T-helper 1 cell treated with Interleukin-12 subunit alpha and Interleukin-12 subunit beta and Interleukin-4 antibody, amounts not matched to agents 30 μg/mL and 1 μg/mL, for 36 hours (primary cell): Measurements from ENCODE around the gene PPP1R37.
"Not testable (repeated sequence)": the region's sequence is repeated elsewhere in the genome, so short reads cannot be mapped to it uniquely, and the experiment has no call there.

Experiments used
- H3K27ac Mint-ChIP-seq: one replicate; pipeline ENCODE4 v1.8.0; 2021; ENCODE audit warnings: mild to moderate bottlenecking, mixed read lengths
- H3K27me3 Mint-ChIP-seq: one replicate; pipeline ENCODE4 v1.8.0; 2021; ENCODE audit warnings: low read depth, mixed read lengths
- H3K36me3 Mint-ChIP-seq: one replicate; pipeline ENCODE4 v1.8.0; 2021; ENCODE audit warnings: low read depth, mixed read lengths
- H3K4me1 Mint-ChIP-seq: one replicate; pipeline ENCODE4 v1.8.0; 2021; ENCODE audit warnings: low read depth, mixed read lengths
- H3K4me3 Mint-ChIP-seq: one replicate; pipeline ENCODE4 v1.8.0; 2021; ENCODE audit warnings: mild to moderate bottlenecking, moderate library complexity, mixed read lengths
- H3K9me3 Mint-ChIP-seq: one replicate; pipeline ENCODE4 v1.8.0; 2021; ENCODE audit warnings: mixed read lengths

PPP1R37 gene

GRCh38 chr19:45097450-45097775 is 4.4 kb downstream of the PPP1R37 start:
- Mint-ChIP-seq H3K27ac (no peak overlapping the region), H3K4me1 (peaks cover 32% of the 10 kb centered on the region)

GRCh38 chr19:45097776-45098520 is 5.0 kb downstream of the PPP1R37 start:
- Mint-ChIP-seq H3K4me1 (peaks cover 32% of the 10 kb centered on the region), H3K4me3 (no peak overlapping the region), H3K27me3 (no peaks in the 10 kb centered on the region), H3K36me3 (peaks cover 5% of the 10 kb centered on the region), H3K27ac (no peak overlapping the region), H3K9me3 (no peaks in the 10 kb centered on the region)

More at GRCh38 chr19:45097450-45097775, 4.4 kb downstream of the PPP1R37 start:
- Mint-ChIP-seq H3K4me3 (no peak overlapping the region), H3K9me3 (no peaks in the 10 kb centered on the region), H3K27me3 (no peaks in the 10 kb centered on the region), H3K36me3 (peaks cover 5% of the 10 kb centered on the region)

GRCh38 chr19:45098521-45099466 is 5.8 kb downstream of the PPP1R37 start:
- Mint-ChIP-seq H3K9me3 (no peaks in the 10 kb centered on the region), H3K27me3 (no peaks in the 10 kb centered on the region), H3K27ac (no peak overlapping the region), H3K4me3 (no peak overlapping the region), H3K4me1 (peaks cover 31% of the 10 kb centered on the region), H3K36me3 (peaks cover 5% of the 10 kb centered on the region)

GRCh38 chr19:45099467-45100191 is 6.7 kb downstream of the PPP1R37 start:
- Mint-ChIP-seq H3K4me3 (no peak overlapping the region), H3K36me3 (peaks cover 5% of the 10 kb centered on the region), H3K9me3 (no peaks in the 10 kb centered on the region), H3K4me1 (peaks cover 31% of the 10 kb centered on the region), H3K27ac (no peak overlapping the region), H3K27me3 (no peaks in the 10 kb centered on the region)

GRCh38 chr19:45100201-45100600 is 7.2 kb downstream of the PPP1R37 start:
- H3K36me3 Mint-ChIP-seq, result peaks cover 5% of the 10 kb centered on the region
- H3K4me1 Mint-ChIP-seq, result peaks cover 32% of the 10 kb centered on the region
- no peaks in the 10 kb centered on the region for H3K27me3 Mint-ChIP-seq
- no peak overlapping the region for H3K4me3 Mint-ChIP-seq
- no peak overlapping the region for H3K27ac Mint-ChIP-seq
- no peaks in the 10 kb centered on the region for H3K9me3 Mint-ChIP-seq

- Mint-ChIP-seq H3K27ac (no peak overlapping the region), H3K36me3 (peaks cover 5% of the 10 kb centered on the region), H3K4me1 (peaks cover 33% of the 10 kb centered on the region), H3K27me3 (no peaks in the 10 kb centered on the region), H3K9me3 (no peaks in the 10 kb centered on the region), H3K4me3 (no peak overlapping the region)
Measured at GRCh38 chr19:45100846-45101252, 7.9 kb downstream of the PPP1R37 start.

- no peaks in the 10 kb centered on the region for H3K9me3 Mint-ChIP-seq
- H3K27me3 Mint-ChIP-seq, result no peaks in the 10 kb centered on the region
- peaks cover 3% of the 10 kb centered on the region for H3K36me3 Mint-ChIP-seq
- H3K4me1 Mint-ChIP-seq, result peaks cover 24% of the 10 kb centered on the region
- H3K4me3 Mint-ChIP-seq, result no peak overlapping the region
- H3K27ac Mint-ChIP-seq, result no peak overlapping the region
Measured at GRCh38 chr19:45101806-45102205, 8.8 kb downstream of the PPP1R37 start.

GRCh38 chr19:45102481-45102880 is 9.5 kb downstream of the PPP1R37 start:
- Mint-ChIP-seq H3K27ac (no peak overlapping the region), H3K9me3 (no peaks in the 10 kb centered on the region), H3K4me3 (no peak overlapping the region), H3K4me1 (peaks cover 21% of the 10 kb centered on the region), H3K36me3 (peaks cover 2% of the 10 kb centered on the region), H3K27me3 (no peaks in the 10 kb centered on the region)

- Mint-ChIP-seq H3K4me1 (peaks cover 18% of the 10 kb centered on the region), H3K4me3 (no peak overlapping the region), H3K27me3 (no peaks in the 10 kb centered on the region), H3K9me3 (no peaks in the 10 kb centered on the region), H3K27ac (no peak overlapping the region), H3K36me3 (peaks cover 2% of the 10 kb centered on the region)
Measured at GRCh38 chr19:45103156-45103507, 10.2 kb downstream of the PPP1R37 start.

- Mint-ChIP-seq H3K36me3 (peaks cover 2% of the 10 kb centered on the region), H3K4me1 (peaks cover 18% of the 10 kb centered on the region), H3K27ac (peak overlapping the region; percentile 57)
Measured at GRCh38 chr19:45103508-45104319, 10.7 kb downstream of the PPP1R37 start.

GRCh38 chr19:45104658-45105349 is 11.8 kb downstream of the PPP1R37 start:
- peak overlapping the region; percentile 21 for H3K4me3 Mint-ChIP-seq
- no peaks in the 10 kb centered on the region for H3K9me3 Mint-ChIP-seq
- no peak overlapping the region for H3K27ac Mint-ChIP-seq
- no peaks in the 10 kb centered on the region for H3K36me3 Mint-ChIP-seq
- H3K4me1 Mint-ChIP-seq, result peaks cover 22% of the 10 kb centered on the region
- no peaks in the 10 kb centered on the region for H3K27me3 Mint-ChIP-seq

More at GRCh38 chr19:45103508-45104319, 10.7 kb downstream of the PPP1R37 start:
- H3K9me3 Mint-ChIP-seq, result no peaks in the 10 kb centered on the region
- no peak overlapping the region for H3K4me3 Mint-ChIP-seq
- no peaks in the 10 kb centered on the region for H3K27me3 Mint-ChIP-seq

GRCh38 chr19:45106363-45106762 is 13.4 kb downstream of the PPP1R37 start:
- H3K4me1 Mint-ChIP-seq, result peaks cover 24% of the 10 kb centered on the region
- H3K27me3 Mint-ChIP-seq, H3K9me3 Mint-ChIP-seq, H3K27ac Mint-ChIP-seq, H3K4me3 Mint-ChIP-seq, H3K36me3 Mint-ChIP-seq: not testable (repeated sequence)

GRCh38 chr19:45107621-45108150 is 14.7 kb downstream of the PPP1R37 start:
- H3K27ac Mint-ChIP-seq, result no peak overlapping the region
- peaks cover 24% of the 10 kb centered on the region for H3K4me1 Mint-ChIP-seq

More at GRCh38 chr19:45107621-45108150, 14.7 kb downstream of the PPP1R37 start:
- Mint-ChIP-seq H3K27me3 (no peaks in the 10 kb centered on the region), H3K9me3 (no peaks in the 10 kb centered on the region), H3K36me3 (no peaks in the 10 kb centered on the region), H3K4me3 (no peak overlapping the region)
